HuH-7 (cell line): Measurements from ENCODE around the gene STRN.
"Not testable (repeated sequence)": the region's sequence is repeated elsewhere in the genome, so short reads cannot be mapped to it uniquely, and the experiment has no call there.

ENCODE experiments used
- DNase-seq: peaks from one replicate; pipeline ENCODE4 v3.0.0; 2011; ENCODE audit warnings: low spot score

The STRN gene

DNA sequence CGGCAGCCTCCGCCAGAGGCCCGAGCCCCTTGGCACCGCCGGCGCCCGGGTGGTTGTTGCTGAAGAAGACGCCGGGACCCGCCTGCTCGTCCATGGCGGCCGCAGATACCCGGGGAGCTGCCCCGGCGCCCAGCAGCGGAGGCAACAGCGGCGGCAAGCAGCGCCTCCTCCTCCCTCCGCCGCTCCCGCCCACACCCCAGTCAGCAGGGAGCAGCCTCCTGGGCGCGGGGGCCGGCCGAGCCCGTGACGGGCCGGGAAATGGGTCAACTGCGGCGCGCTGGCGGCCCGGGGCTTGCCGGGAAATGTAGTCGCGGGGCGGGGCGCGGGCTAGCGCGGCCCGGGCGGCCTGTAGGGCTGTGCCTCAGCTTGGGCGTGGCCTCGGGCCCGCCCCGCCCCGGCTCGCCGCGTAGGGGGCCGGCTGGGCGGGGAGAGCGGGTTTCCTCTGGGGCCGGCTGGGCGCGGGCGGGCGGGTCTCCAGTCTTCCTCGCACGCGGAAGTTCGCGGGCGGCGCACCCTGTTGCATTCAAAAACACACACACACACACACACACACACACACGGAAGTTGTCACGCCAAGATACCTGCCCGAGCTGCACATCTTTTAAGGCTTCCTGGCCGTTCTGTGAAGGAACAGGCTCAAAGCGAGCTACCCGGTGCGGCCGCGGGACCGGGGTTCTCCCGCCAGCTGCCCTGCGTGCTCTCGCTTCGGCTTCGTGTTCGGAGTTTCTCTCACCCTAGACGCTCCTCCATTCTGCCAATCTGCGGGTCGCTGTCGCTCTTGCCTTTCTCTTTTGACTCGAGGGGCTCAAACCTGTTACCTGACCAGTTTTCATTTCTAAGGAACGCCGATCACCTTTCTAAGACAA, at the start of gene STRN:
STRN (minus strand) TSS at position 167 of the 866 bp plus-strand sequence; CDS start at position 94, 73 bp downstream.
- DNase-seq: peak; percentile 83

- no peak for DNase-seq
Measured at GRCh38 chr2:37013315-37013641, 46.9 kb upstream of the STRN start.

GRCh38 chr2:37011130-37011529, 44.8 kb upstream of the STRN start:
- DNase-seq: no peak

DNA sequence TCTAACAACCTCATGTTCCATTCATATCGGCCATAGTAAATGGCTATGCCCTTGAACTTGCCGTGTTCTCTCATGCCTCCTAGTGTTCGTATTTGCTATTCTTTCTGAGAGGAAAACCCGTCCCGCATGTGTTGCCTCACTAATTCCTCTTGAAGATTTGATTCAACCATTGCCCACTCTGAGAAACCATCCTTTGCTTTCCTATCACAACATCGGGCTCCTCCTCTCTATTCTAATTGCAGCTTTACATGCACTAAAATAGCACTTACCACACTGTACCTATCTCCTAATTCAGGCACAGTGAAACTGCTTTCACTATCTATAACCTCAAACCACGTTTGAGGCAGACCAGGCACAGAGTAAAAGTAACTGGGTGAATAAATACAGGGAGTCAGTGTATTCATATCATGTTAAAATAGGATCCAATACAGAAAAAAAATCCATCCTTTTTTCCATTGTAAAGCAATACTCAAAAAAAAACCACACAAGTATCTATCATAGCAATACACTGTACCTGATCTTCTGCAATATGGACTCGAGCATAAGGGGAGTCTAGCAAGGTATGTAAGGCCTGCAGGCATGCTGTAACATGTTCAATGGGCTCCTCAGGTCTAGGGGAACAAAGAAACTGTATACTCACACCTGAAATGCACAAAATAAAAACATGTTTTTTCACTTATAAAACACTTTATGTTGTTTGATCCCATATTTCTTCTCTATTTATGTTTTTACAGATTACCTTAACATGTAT, 39.0 kb upstream of the STRN start:
- peak; percentile 3 for DNase-seq

- DNase-seq: no peak
Measured at GRCh38 chr2:37000988-37001556, 34.7 kb upstream of the STRN start.

- no peak for DNase-seq
Measured at GRCh38 chr2:37000318-37000717, 34.0 kb upstream of the STRN start.

DNA sequence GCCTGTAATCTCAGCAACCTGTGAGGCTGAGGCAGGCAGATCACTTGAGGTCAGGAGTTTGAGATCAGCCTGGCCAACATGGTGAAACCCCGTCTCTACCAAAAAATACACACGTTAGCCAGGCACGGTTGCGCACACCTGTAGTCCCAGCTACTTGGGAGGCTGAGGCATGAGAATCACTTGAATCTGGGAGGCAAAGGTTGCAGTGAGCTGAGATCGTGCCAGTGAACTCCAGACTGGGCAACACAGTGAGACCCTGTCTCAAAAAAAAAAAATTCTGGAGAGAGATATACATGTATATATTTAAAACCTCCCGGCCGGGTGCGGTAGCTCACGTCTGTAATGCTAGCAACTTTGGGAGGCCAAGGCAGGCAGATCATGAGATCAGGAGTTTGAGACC, 33.1 kb upstream of the STRN start:
- DNase-seq: not testable (repeated sequence)

DNA sequence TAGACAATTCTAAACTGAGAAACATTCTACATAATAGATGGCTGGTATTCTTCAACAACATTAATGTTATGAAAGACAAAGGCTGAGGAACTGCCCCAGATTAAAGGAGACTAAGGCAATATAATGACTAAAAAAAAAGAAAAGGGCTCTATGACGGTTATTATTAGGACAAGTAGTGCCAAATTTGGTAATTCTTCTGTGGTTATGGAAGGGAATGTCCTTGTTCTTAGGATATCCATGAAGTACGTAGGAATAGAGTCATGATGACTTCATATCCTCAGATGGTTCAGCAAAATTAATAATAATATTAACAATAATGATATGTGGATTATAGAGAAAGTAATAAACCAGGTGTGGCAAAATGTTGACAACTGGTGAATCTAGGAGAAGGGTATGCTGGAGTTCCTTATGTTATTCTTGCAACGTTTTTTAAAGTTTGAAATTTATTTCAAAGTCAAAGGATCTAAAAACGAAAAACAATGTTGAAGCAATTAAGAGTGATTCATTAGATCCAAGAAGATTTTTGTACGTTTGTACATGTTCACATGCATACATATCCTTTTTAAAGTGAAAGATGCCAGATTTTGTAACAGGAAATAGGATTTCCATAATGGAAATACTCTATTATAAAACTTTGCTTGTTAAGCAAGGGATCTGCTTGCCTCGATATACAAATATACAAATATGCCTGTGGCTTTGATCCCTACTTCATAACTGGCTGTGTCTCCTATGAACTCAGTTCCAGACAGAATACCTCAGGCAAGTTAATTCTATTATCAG, 27.7 kb upstream of the STRN start:
- DNase-seq: no peak

- DNase-seq: no peak
Measured at GRCh38 chr2:36988008-36988407, 21.7 kb upstream of the STRN start.

DNA sequence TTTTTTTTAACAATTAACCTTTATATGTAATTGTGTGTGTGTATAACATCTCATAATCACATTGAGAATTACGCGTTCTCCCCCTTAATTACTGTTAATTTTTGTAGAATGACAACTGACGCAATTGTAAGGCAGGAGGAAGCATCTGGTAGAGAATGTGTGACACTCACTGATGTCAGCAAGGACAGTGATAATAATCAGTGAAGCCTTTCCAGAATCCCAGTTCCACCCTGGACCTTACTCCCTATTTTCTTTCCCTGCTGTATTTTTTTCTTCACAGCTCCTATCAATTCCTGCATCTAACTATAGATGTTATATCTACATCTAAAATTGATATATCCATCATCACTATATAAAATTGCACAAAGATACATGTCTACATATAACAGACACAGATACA, 16.1 kb upstream of the STRN start:
- no peak for DNase-seq

GRCh38 chr2:36981911-36982310, 15.6 kb upstream of the STRN start:
- DNase-seq: no peak

DNA sequence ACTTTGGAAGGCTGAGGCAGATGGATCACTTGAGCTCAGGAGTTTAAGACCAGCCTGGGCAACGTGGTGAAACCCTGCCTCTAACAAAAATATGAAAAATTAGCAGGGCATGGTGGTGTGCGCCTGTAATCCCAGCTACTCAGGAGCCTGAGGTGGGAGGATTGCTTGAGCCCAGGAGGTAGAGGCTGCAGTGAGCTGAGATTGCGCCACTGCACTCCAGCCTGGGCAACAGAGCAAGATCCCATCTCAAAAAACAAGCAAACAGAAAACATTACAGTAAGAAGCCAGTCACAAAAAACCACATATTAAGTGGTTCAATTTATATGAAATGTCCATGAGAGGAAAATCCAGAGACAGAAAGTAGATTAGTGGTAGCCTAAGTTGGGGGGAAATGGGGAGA, 12.7 kb upstream of the STRN start:
- DNase-seq: not testable (repeated sequence)

DNA sequence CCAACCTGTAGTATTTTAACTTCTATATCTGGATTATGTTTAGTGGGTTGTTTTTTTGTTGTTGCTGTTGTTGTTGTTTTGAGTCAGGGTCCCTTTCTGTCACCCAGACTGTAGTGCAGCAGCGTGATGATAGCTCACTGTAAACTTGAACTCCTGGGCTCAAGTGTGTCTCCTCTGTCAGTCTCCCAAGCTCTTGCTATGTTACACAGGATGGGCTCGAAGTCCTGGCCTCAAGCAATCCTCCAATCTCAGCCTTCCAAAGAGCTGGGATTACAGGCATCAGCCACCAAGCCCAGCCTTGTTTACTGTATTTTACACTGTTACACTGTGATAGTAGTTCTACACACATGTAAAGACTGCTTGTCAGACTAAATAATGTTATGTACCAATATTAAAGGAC, 9.7 kb upstream of the STRN start:
- no peak for DNase-seq

GRCh38 chr2:36975306-36975705, 9.0 kb upstream of the STRN start:
- no peak for DNase-seq

- no peak for DNase-seq
Measured at GRCh38 chr2:36973320-36973719, 7.0 kb upstream of the STRN start.

GRCh38 chr2:36971990-36972389, 5.7 kb upstream of the STRN start:
- no peak for DNase-seq

GRCh38 chr2:36967236-36967876, 1.0 kb upstream of the STRN start:
- peak; percentile 11 for DNase-seq

DNA sequence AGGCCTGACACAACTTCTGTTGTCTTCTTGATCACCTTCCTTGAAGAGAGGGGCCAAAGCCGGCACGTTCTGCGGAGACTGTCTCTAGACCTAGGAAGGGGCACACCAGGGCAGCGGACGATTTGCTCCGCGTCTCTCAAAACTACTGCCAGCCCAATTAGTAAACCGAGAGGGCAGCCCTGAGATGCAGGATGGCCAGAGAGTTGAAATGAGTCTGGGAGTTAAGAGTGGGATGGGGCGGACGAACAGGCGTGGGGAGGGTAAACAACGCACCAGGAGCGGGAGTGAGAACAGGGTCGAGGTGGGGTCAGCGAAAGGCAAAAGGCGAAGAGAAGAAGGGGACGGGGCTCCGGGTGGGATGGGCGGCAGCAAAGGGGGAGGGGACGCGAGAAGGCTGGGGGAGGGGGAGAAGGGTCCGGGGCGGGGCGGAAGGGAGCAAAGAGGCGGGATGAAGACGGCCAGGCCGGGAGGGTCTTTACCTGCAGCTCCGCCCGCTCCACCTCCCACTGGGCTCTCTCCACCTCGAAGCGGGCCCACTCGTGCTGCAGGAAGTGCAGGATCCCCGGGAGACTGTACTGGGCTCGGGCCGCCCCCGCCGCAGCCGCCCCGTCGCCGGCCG, 476 bp downstream of the STRN start:
- peak; percentile 39 for DNase-seq

- DNase-seq: no peak
Measured at GRCh38 chr2:36965206-36965605, 1.1 kb downstream of the STRN start.

DNA sequence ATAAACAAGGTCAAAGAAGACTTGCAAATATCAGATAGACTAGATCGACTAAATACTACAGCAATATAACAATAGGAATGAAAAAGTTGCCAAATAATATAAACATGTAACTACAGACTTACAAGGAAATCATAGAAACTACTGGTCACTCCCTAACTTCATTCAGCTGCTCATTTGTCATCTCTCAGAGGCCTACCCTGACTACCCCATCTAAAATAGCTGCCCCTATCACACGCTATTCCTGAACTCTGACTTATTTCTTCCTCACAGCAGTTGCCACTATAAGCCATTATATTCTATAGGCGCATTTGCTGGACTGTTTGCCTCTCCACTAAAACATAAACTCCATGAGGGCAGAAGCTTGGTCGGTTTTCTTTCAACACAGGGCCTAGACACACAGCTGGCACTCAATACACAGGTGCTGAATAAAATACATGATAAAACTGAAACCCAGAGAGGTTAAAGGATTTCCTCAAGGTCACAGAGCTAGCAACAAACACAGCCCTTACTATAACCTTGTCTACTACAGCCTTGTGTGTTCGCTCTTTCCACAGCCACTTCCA, 1.8 kb downstream of the STRN start:
- DNase-seq: no peak

DNA sequence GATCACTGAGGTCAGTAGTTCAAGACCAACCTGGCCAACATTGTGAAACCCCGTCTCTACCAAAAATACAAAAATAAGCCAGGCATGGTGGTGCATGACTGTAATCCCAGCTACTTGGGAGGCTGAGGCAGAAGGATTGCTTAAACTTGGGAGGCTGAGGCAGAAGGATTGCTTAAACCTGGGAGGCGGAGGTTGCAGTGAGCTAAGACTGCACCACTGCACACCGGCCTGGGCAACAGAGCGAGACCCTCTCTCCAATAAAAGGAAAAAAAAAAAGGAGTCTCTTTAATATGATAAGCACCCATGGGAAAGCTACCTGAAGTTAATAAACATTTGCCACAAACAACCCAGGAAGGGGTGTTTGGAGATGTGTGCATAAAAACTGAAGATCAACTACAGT, 2.6 kb downstream of the STRN start:
- no peak for DNase-seq
